Activated naive CD4-positive, alpha-beta T cell treated with anti-CD3 and anti-CD28 coated beads, Interleukin-2, amount 50 U/mL, for 72 hours (primary cell): Measurements from ENCODE around the gene CHST3. TPM values are rescaled to one million over a fixed set of nuclear protein-coding genes. Genes with fewer than 3 reads are reported as not detected.

Source experiments
- ATAC-seq, 2 donors: fragments of 150-1000 bp; cut with Tn5 transposase; 2 replicates each; pipeline ENCODE4 v1.10.0; 2021; ENCODE audit warnings: mild to moderate bottlenecking in 2 of 2, moderate library complexity in 2 of 2
- DNase-seq, 2 donors: peaks; one replicate each; pipeline ENCODE4 v3.0.0; 2021 to 2022; ENCODE audit warnings: low spot score in 2 of 2
- H3K27ac Mint-ChIP-seq, 2 donors: one replicate each; pipeline ENCODE4 v1.8.0; 2022; ENCODE audit warnings: mild to moderate bottlenecking in 2 of 2, mixed read lengths in 2 of 2
- H3K36me3 Mint-ChIP-seq, 2 donors: one replicate each; pipeline ENCODE4 v1.8.0; 2022; ENCODE audit warnings: mixed read lengths in 2 of 2
- H3K9me3 Mint-ChIP-seq, 2 donors: one replicate each; pipeline ENCODE4 v1.8.0; 2022; ENCODE audit warnings: mixed read lengths in 2 of 2
- total RNA-seq, 2 donors: library from RNA; stranded (reverse); gene quantifications; one replicate each; pipeline ENCODE4 v1.2.3, GENCODE V29; 2022

Gene CHST3
- total RNA-seq, 2 donors from 2014 or later, result 0.16 to 0.88 TPM

DNA sequence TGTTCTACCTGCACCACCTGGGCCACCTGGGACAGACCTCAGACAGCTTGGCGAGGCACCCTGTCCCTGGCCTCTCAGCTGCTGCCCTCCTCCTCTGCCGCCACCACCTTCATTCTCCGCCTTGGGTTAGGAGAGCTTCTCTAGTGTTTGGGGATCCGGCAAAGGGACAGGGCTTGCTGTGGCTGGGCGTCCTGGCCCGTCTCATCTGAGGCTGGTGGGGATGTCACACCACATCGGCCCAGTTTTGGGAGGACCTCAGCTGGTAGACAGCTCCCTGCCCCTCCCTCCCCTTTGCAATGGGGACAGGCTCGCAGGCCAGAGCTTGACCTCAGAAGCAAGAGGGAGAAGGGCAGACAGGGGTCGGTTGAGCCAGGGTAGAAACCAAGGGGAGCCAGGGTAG lies 97.7 kb downstream of the CHST3 start:
- no peaks in the 10 kb centered on the region for H3K36me3 Mint-ChIP-seq
- peak overlapping the region; percentile 36 to 74 for H3K27ac Mint-ChIP-seq
- DNase-seq (no peak), ATAC-seq (peak in 1 of 2 donors; percentile 4)
- no peaks in the 10 kb centered on the region for H3K9me3 Mint-ChIP-seq

DNA sequence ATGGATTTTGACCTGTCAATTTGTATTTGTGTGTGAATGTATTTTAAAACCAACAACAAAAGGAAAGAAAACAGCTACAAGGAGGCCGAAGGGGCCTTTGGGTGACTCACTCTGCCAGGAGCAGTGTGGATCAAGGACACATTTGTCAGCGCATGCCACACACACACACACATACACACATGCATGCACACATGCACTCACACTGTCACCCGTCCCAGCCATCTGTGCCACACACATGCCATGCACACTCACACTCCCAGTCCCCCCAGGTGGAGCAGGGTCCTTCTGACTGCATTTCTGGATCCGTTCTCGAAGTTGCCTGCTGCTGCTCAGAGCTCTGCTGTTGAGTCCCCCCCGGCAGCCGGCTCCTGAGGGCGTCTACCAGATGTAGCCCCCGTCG lies 98.2 kb downstream of the CHST3 start:
- DNase-seq, result no peak
- H3K9me3 Mint-ChIP-seq, result no peaks in the 10 kb centered on the region
- peak overlapping the region; percentile 25 to 74 for H3K27ac Mint-ChIP-seq
- ATAC-seq, result no peak
- H3K36me3 Mint-ChIP-seq, result no peaks in the 10 kb centered on the region

Other genes starting within 250 kb of the CHST3 start
- gene C10orf105, start 244.6 kb upstream of the CHST3 start, total RNA-seq, result under 1 TPM; 0.45 to 0.68 TPM
- gene VSIR, start 190.9 kb upstream of the CHST3 start, total RNA-seq, result 100 to 1,000 TPM in 1 of 2 donors, 10 to 100 TPM in 1; 54.5 to 126 TPM
- gene PSAP, start 113.1 kb upstream of the CHST3 start, total RNA-seq, result 100 to 1,000 TPM; 128 to 165 TPM
- gene SPOCK2, start 124.2 kb downstream of the CHST3 start, total RNA-seq, result 100 to 1,000 TPM; 170 to 209 TPM